Measurements from ENCODE around the gene CYP27C1.

- TF ChIP-seq CTCF (IDR thresholded peaks at IDR 0.05) (no peak), POLR2A (IDR thresholded peaks at IDR 0.05) (no peak)
These were observed 53.8 kb downstream of the CYP27C1 start for GRCh38 chr2:127166231-127166860.
